NCI-H187 treated with DMSO at 0.1 percent for 48 hours (cell line): ENCODE data around the gene HSPA4L.

Experiments
- DNase-seq: peaks from one replicate; lab custom pipeline; 2025; lab: John Stamatoyannopoulos, UW

HSPA4L gene

DNA sequence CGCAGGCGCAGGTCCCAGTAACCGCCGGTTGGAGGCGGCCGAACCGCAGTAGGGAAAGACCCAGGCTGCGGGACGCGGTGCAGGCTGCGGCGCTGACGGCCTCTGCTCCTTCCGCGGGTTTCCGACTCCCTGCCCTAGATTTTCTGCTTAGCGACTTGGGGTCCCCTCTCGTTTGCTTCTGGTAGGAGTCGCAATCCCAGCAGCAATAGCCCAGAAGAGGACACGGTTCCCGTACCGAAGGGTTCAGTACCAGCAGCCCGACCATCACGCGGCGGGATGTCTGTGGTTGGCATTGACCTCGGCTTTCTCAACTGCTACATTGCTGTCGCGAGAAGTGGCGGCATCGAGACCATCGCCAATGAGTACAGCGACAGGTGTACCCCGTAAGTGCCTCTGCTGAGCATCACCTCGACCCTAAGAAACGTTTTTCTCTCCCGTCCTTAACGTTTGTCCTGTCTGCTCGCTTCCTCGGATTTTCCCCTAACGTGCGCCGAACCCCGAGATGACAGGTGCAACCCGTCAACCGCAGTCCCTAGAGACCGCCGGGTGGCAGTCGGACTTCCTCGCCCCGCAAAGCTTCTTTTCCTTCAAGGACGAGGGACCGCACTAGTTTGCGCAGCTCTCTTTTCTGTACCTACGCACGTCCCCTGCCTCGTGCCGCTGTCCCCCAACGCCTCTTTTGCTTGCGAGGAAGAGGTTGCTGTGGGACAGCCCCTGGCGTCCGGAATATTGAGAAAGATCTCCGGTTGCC lies at the start of gene HSPA4L:
Gene HSPA4L (plus strand): TSS at position 48 of the 751 bp plus-strand sequence. CDS start 229 bp downstream, at position 277.
- no peak for DNase-seq

DNA sequence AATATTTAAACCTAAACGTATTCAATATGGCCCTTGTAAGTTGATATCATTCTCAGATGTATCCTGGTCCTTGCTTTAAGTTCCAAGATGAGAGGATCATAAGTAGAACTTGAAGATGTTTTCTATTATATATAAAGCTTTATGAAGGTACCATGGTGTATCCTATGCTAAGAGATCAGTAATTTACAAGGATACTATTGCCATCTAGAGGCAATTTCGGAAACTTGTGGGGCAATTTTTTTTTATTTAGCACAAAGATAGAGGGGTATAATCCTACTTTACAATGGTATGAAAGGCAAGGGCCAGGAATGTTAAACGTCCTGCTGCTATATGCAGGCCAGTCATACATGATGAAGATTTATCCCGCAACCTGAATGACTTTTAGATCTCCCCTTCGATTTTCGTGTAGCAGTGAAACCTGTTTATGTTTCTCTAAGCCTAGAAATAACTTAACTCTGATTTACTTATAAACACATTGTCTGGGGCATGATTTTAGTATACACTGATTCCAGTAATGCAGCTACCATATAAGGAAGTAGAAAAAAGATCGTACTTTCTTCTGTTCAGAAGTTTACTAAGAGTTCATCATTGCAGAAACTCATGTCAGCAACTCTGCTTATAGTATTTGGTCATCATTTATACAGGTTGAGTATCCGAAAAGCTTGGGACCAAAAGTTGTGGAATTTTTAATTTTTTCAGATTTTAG lies 49.3 kb upstream of the HSPA4L start:
- DNase-seq: no peak

DNA sequence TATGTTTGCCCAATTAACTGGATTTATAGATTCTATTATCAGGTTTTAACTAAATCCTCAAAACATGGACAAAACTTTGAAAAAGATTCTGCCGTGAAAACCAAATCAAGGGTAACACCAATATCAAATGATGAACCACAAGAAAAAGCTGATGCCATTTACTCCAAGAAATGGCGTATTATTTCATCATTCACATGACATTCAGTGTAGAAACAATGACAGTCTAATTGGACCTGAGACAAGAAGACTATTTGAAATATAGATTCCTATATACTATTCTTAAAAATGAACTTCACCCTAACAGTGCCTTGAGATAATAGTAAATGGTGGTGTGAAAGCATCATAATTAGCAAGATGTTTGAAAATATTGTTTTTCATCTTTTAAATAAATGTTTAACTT lies 47.1 kb upstream of the HSPA4L start:
- DNase-seq: no peak

DNA sequence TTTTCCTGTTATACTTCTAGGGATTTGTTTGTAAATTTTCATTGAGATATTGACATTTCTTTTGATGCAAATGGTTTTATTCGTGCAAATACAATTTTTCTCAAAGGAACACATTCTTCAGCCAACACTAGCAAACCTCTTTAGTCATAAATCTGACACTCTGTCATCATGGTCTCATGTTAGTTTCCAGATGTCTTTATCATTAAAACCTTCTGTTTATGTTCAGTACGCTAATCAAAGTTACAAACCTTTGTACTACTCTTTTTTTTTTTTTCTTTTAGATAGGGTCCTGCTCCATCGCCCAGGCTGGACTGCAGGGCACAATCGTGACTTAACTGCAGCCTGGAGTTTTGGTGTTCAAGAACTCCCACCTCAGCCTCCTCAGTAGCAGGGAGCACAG lies 44.8 kb upstream of the HSPA4L start:
- no peak for DNase-seq

DNA sequence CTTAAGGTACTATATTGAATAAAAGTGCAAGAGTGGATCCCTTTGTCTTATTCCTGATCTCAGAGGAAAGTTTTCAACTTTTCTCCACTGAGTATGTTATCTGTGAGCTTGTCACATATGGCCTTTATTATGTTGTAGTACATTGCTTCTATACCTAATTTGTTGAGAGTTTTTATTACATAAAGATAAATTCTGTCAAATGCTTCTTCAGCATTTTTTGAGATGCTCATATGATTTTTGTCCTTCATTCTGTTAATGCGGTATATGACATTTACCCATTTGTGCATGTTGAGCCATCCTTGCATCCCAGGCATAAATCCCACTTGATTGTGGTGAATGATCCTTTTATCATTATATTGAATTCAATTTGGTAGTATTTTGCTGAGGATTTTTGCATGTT lies 40.9 kb upstream of the HSPA4L start:
- DNase-seq: no peak

DNA sequence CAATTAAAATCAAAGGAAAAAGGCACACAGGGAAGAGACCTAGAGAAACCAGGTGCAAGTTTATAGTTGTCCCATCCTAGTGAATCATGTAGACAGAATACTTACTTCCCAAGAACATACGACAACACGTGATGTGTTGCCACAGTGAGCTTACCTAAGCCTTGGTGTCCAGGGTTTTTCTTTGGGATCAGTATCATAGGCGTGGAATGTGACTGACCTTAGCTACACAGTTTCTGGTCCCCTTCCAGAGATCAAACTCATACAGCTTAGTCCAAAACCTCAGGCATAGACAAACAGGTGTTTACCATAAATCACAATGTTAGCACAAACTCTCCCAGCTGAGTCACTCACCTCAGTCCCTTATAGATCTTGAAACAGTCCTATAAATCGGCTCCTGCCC lies 34.2 kb upstream of the HSPA4L start:
- DNase-seq: no peak

DNA sequence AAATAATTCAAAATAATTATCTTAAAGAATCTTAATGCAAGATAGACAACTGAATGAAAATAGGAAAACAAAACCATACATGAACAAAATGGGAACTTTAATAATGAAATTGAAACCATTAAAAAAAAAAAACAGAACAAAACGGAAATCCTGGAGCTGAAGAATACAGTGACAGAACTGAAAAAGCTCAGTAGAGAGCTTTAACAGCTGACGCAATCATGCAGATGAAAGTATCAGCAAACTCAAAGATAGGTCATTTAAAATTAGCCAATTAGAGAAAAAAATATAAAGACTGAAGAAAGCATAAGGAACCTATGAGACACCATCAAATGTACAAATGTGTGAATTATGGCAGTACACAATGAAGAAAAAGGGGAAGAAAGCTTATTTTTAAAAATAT lies 33.2 kb upstream of the HSPA4L start:
- DNase-seq: no peak

DNA sequence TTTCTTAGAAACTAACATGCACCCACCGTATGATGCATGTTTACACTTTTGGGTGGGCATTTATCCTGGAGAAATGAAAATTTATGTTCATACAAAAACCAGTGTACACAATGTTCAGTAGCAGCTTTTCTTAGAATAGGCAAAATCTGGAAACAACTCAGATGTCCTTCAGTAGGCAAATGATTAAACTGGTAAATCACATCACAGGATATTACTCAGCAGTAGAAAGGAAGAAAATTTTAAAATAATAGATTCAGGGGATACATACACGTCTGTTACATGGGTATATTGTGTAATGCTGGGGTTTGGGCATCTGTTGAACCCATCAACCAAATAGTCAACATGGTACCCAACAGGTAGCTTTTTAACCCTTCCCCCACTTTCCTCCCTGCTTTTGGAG lies 25.2 kb upstream of the HSPA4L start:
- DNase-seq: no peak

DNA sequence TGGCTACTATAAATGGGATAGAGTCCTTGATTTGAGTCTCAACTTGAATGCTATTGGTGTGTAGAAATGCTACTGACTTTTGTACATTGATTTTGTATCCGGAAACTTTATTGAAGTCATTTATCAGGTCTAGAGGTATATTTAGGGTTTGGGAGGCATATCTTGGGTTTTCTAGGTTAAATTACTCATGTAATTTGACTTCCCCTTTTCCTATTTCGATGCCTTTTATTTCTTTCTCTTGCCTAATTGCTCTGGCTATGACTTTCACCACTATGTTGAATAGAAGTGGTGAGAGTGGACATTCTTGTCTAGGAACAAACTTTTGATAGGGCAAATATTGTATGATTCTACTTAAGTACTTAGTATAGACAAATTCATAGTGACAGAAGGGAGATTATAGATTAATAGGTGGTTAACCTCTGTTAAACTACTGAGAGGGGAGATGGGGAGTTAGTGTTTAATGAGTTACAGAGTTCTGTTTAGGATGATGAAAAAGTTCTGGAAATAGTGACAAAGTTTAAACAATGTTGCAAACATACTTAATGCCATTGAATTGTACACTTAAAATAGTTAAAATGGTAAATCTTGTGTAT lies 22.8 kb upstream of the HSPA4L start:
- no peak for DNase-seq

DNA sequence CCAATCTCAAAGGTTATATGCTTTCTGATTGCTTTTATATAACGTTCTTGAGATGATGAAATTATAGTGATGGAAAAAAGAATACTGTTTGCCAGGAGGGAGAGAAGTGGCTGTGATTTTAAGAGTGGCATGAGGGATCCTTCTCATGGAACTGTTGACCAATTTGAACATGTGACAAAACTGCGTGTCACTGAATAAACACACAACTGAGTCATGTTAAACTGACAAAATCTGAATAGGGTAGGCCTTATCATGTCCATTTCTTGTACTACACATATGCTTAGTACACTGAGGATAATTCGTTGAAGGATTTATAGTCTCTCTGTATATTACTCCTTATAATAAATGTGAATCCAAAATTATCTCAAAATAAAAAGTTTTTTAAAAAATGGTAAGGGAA lies 22.2 kb upstream of the HSPA4L start:
- no peak for DNase-seq

DNA sequence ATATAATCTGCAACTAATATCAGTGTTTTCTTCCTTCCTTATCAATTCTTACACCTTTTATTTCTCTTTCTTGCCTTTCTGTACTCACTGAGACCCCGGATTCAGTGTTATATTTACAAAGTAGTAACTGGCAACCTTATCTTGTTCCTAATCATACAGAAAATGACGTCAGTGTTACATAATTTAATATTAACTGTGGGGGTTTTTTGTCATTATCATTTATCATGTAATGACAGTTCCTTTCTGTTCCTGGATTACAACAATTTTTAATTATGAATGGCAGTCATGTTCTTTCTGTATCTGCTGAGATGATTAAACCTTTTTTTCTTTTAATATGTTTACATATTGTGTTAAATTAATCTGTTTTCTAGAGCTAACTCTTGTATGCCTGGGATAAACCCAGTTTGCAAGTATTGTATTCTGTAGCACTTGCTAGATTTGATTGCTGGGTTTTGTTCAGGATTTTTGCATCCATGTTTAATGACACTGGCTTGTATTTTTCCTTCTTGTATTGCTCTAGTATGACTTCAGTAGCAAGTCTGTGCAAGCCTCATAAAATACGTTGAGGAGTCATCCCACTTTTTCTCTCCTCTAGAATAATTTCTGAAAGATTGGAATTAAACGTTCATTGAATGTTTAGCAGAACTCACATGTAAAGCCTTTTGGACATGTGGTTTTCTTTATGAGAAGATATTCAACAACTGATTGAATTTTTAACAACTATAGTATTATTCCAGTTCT lies 10.4 kb upstream of the HSPA4L start:
- DNase-seq: no peak

DNA sequence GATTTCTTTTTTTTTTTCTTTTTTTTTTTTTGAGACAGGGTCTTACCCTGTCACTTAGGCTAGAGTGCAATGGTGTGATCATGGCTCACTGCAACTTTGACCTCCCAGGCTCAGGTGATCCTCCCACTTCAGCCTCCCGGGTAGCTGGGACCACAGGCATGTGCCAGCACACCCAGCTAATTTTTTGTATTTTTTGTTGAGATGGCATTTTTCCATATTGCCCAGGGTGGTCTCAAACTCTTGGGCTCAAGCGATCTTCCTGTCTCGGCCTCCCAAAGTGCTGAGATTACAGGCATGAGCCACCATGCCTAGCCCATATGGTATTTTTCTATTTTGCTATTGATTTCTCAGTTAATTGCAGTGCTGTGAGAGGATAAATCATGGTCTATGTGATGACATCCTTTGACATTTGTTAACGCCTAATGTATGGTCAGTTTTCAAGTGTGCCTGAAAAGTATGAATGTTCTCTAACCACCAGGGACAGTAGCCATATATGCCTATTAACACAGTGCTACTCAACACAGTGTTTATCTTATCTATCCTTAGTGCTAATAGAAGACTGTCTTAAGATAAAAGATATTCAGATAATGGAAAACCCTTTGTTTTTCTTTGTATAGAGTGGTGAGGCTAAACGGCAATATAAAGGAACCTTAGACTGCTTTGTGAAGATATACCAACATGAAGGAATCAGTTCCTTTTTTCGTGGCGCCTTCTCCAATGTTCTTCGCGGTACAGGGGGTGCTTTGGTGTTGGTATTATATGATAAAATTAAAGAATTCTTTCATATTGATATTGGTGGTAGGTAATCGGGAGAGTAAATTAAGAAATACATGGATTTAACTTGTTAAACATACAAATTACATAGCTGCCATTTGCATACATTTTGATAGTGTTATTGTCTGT lies 9.1 kb upstream of the HSPA4L start:
- no peak for DNase-seq

DNA sequence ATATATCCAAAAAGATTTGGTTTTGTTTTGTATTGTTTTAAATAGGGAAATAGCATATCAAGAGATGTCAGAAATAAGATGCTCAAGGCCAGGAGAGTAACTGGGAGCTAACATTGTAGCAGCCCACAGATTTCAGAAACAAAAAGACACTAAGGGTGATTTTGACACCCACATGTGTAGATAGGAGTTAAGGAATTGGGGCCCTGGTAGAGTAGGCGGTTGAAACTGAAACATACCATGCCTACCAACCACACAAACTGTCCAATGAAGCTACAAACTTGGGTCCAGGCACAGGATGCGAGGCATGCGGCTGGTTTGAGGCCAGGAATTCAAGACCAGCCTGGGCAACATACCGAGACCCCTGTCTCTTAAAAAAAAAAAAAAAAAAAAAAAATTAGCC lies 6.3 kb upstream of the HSPA4L start:
- DNase-seq: no peak

DNA sequence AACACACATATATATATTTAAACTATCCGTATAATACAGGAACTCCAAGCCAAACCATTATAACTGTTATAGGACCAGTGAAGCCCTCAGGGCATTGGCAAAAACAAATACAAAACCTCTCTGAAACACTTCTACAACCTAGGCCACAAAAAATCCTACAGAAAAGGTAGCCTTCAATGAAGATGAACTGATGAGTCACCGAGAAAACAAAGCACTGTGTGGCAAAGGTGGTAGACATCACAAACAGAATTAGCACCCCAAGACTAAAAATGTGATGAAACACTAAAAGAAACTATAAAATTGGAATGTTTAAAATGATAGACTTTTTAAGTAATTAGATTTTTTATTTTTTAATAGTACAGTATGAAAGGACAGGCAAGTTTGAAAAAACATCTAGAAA lies 5.5 kb upstream of the HSPA4L start:
- DNase-seq: no peak

DNA sequence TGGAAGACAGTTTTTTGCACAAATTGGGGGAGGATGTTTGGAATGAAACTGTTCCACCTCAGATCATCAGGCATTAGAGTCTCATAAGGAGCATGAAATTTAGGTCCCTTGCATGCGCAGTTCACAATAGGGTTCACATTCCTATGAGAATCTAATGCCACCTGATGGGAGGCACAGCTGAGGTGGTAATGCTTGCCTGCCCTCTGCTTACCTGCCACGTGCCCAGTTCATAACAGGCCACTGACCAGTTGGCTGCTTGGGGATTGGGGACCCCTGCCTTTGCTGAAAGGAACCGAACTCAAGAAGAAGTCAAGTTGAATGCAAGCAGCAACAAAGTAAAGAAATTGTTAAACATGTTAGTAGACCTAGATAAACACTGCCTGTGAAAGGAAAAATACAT lies 4.6 kb upstream of the HSPA4L start:
- DNase-seq: no peak

DNA sequence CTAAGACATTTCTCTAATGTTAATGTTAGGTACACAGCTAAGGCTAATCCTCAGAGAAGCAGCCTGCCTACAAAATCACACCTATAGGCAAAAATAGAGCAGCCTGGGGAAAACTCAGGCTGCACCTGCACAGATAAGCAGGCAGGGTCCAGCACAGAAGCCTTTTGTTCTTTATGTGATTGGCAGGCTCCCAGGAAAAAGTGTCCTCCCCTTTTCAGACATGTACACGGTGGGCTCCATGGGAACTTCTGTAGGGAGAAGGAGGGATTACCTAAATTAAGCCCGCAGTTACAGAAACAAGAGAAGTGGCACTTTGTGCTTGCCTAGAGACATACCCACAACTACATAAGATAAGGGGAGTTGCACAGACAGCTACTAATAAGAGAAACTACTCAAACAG lies 4.0 kb upstream of the HSPA4L start:
- DNase-seq: no peak

DNA sequence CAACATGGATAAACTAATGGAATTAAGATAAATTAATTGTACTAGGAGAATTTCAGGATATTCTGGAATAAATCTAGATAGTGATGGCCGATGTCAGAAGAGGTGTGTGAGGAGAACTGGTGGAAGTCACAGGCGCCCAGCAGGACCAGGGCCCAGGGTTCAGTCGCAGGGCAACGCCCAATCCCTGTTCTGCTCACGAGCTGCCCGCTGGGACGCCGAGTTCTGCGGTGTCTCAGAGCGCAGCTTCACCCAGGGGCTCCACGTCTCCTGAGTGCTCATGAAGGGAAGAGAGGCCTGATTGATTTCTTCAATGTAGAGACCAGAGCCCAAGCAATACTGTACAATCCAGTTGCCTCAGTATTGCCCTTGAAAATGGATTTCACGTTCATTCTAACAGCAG lies 1.5 kb upstream of the HSPA4L start:
- DNase-seq: no peak

DNA sequence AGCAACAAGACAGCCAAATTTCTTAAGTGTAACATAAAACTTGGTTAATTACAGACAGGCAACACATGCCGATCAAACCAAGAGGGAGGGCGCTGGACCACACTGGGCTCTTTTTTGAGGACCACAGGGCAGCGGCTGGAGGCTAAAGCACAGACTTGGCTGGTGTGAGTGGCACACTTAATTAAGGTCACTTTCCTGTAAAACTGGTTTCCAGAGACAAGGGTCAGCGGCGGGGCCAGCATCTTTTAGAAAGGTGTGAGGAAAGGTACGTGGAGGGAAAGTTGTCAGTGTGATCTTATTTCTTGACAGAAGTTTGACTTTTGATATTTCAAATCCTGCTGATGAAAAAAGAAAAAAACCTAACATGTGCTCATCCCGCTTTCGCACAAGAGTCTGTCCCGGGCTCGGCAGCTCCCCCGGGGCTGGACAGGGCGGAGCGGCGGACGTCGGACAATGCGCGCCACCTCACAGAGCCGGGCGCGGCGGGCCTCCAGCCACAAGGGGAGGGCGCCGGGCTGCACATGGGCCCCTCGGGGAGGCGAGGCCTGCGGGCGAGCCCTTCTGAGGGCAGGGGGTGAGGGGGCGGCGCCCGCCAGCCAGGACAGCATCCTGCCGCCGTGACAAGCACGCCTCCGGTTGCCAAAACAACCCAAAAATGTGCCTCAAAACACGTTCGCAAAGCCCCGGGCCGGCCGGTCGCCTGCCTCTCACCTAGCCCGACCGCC lies 660 bp upstream of the HSPA4L start:
- DNase-seq: no peak

DNA sequence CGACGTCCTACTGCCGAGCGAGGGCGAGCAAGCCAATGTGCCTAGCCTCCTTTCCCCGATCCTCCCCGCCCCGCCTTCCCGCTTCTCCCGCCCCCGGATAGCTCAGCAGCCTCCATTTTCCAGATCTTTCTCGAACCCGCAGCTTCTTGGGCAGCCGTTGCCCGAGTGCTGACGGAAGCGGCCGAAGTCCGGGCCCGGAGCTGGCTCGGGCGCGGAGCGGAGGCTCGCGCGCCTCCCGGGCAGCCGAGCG lies 172 bp upstream of the HSPA4L start:
- DNase-seq: peak; percentile 8

DNA sequence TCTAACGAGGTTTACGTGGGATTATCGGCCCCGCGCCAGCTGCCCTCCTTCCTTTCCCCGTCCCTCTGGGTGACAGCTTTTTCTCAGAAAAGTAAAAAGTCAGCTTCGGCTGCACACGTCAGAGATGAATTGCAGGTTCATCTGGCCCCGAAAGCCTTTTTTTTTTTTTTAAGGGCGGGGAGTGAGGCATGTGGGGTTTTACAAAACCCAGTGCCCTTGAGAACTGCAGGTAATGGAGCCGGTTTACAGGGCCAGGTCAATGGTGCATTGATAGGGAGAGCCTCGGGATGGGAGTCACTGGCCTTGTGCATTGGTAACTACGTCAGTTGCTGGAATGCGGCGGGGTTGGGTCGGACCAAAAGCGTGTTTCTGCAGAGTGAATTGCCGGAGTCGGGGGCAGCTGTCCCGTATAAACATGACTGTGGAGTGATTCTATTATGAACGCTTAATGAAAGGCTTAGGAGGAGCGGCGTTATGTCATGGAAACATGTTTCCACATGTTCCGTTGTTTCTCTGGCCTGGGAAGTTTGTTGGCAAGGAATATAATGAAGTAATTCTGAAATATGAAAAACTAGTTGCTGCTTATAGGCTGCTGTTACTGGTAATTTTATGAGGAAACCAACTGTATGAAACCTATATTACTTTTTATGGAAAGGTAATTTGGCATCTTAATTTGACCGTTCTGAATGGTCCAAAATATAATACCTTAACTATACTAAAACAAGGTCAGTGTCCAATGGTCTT lies 1.1 kb downstream of the HSPA4L start:
- no peak for DNase-seq
